H9 (cell line): ENCODE data around the gene SLC16A2. TPM values are rescaled to one million over a fixed set of nuclear protein-coding genes. Genes with fewer than 3 reads are reported as not detected.

Experiments
- DNase-seq: peaks from one replicate; pipeline ENCODE4 v3.0.0-alpha.2; 2017
- H2AFZ ChIP-seq: one replicate; pipeline ENCODE4 v1.6.1; 2013; ENCODE audit warnings: mild to moderate bottlenecking, low read length, control low read depth, moderate library complexity
- H2AK5ac ChIP-seq: 2 replicates; pipeline ENCODE4 v1.6.1; 2013; ENCODE audit warnings: low read length, control low read depth, mixed read lengths; ENCODE audit not compliant: insufficient read length
- H2BK120ac ChIP-seq: one replicate; pipeline ENCODE4 v1.6.1; 2013; ENCODE audit warnings: low read depth, mild to moderate bottlenecking, low read length, control low read depth, inconsistent platforms; ENCODE audit not compliant: poor library complexity, severe bottlenecking
- H2BK12ac ChIP-seq: 2 replicates; pipeline ENCODE4 v1.6.1; 2013; ENCODE audit warnings: low read length, control low read depth, mixed read lengths, low read depth; ENCODE audit not compliant: insufficient read length
- H2BK15ac ChIP-seq: 2 replicates; pipeline ENCODE4 v1.6.1; 2013; ENCODE audit warnings: low read depth, low read length, control low read depth
- H2BK20ac ChIP-seq: one replicate; pipeline ENCODE4 v1.6.1; 2013; ENCODE audit warnings: low read depth, mild to moderate bottlenecking, low read length, control low read depth, inconsistent platforms; ENCODE audit not compliant: poor library complexity, severe bottlenecking
- H2BK5ac ChIP-seq: 2 replicates; pipeline ENCODE4 v1.6.1; 2013; ENCODE audit warnings: low read length, control low read depth, mixed read lengths; ENCODE audit not compliant: insufficient read length
- H3K14ac ChIP-seq: 2 replicates; pipeline ENCODE4 v1.6.1; 2013; ENCODE audit warnings: low read length, control low read depth; ENCODE audit not compliant: insufficient read depth
- H3K18ac ChIP-seq: 2 replicates; pipeline ENCODE4 v1.6.1; 2013; ENCODE audit warnings: low read depth, mild to moderate bottlenecking, mixed read lengths, low read length, control low read depth; ENCODE audit not compliant: insufficient read length
- H3K23ac ChIP-seq: 2 replicates; pipeline ENCODE4 v1.6.1; 2013; ENCODE audit warnings: low read length, control low read depth, mixed read lengths, low read depth; ENCODE audit not compliant: insufficient read length
- H3K23me2 ChIP-seq: 2 replicates; pipeline ENCODE4 v1.6.1; 2013; ENCODE audit warnings: low read depth, mild to moderate bottlenecking, mixed read lengths, low read length, control low read depth; ENCODE audit not compliant: insufficient read length, poor library complexity, severe bottlenecking
- H3K27ac ChIP-seq: 2 replicates; pipeline ENCODE4 v1.5.1; 2013; ENCODE audit warnings: low read length, control low read depth, mixed read lengths, low read depth; ENCODE audit not compliant: insufficient read length
- H3K27me3 ChIP-seq: 2 replicates; pipeline ENCODE4 v1.6.1; 2013; ENCODE audit warnings: low read length, control low read depth, inconsistent platforms; ENCODE audit not compliant: insufficient read depth
- H3K4ac ChIP-seq: 2 replicates; pipeline ENCODE4 v1.6.1; 2013; ENCODE audit warnings: low read depth, mild to moderate bottlenecking, control low read depth, inconsistent platforms, low read length, moderate library complexity
- H3K4me1 ChIP-seq: 2 replicates; pipeline ENCODE4 v1.6.1; 2013; ENCODE audit warnings: low read length, control low read depth, inconsistent platforms; ENCODE audit not compliant: insufficient read depth
- H3K4me2 ChIP-seq: 2 replicates; pipeline ENCODE4 v1.6.1; 2013; ENCODE audit warnings: low read length, control low read depth, mixed read lengths; ENCODE audit not compliant: insufficient read length, insufficient read depth
- H3K56ac ChIP-seq: 2 replicates; pipeline ENCODE4 v1.6.1; 2013; ENCODE audit warnings: low read depth, mild to moderate bottlenecking, mixed read lengths, low read length, control low read depth; ENCODE audit not compliant: insufficient read length
- H3K79me1 ChIP-seq: 2 replicates; pipeline ENCODE4 v1.6.1; 2013; ENCODE audit warnings: low read depth, mild to moderate bottlenecking, moderate library complexity, low read length, control low read depth, inconsistent platforms; ENCODE audit not compliant: insufficient read depth, poor library complexity, severe bottlenecking
- H3K79me2 ChIP-seq: 2 replicates; pipeline ENCODE4 v1.6.1; 2013; ENCODE audit warnings: low read length, control low read depth, inconsistent platforms; ENCODE audit not compliant: insufficient read depth
- H3K9ac ChIP-seq: 2 replicates; pipeline ENCODE4 v1.6.1; 2013; ENCODE audit warnings: low read length, control low read depth, mixed read lengths; ENCODE audit not compliant: insufficient read length; ENCODE audit errors: extremely low read depth
- H3K9me3 ChIP-seq: one replicate; pipeline ENCODE4 v1.6.1; 2013; ENCODE audit warnings: low read depth, low read length, inconsistent platforms; ENCODE audit not compliant: control insufficient read depth
- H3T11ph ChIP-seq: one replicate; pipeline ENCODE4 v1.6.1; 2013; ENCODE audit warnings: mild to moderate bottlenecking, low read length, control low read depth, inconsistent platforms
- H4K20me1 ChIP-seq: one replicate; pipeline ENCODE4 v1.6.1; 2013; ENCODE audit not compliant: control insufficient read depth, insufficient read length, insufficient read depth
- H4K5ac ChIP-seq: 2 replicates; pipeline ENCODE4 v1.6.1; 2013; ENCODE audit warnings: low read depth, mild to moderate bottlenecking, mixed read lengths, low read length, control low read depth; ENCODE audit not compliant: insufficient read length
- H4K8ac ChIP-seq: replicated peaks from 2 replicates; pipeline ENCODE4 v1.6.1; 2013; ENCODE audit warnings: low read length, control low read depth, mixed read lengths, low read depth; ENCODE audit not compliant: insufficient read length
- H4K91ac ChIP-seq: 2 replicates; pipeline ENCODE4 v1.6.1; 2013; ENCODE audit warnings: low read depth, mild to moderate bottlenecking, moderate library complexity, mixed read lengths, low read length, control low read depth; ENCODE audit not compliant: insufficient read length
- H3K27ac Mint-ChIP-seq, 3 experiments: 2 replicates in 2 of 3; 3 replicates in 1 of 3; pipeline ENCODE4 v1.8.0; 2020 to 2021; ENCODE audit warnings: mixed read lengths in 3 of 3, mild to moderate bottlenecking in 1 of 3, moderate library complexity in 1 of 3
- H3K27me3 Mint-ChIP-seq: 2 replicates; pipeline ENCODE4 v1.8.0; 2021; ENCODE audit warnings: low read depth, mild to moderate bottlenecking, moderate library complexity, mixed read lengths
- H3K36me3 Mint-ChIP-seq, 3 experiments: 2 replicates in 2 of 3; 3 replicates in 1 of 3; pipeline ENCODE4 v1.8.0; 2020 to 2021; ENCODE audit warnings: low read depth in 3 of 3, mixed read lengths in 3 of 3; ENCODE audit not compliant: insufficient read depth in 1 of 3
- H3K4me1 Mint-ChIP-seq, 2 experiments: 2 replicates each; pipeline ENCODE4 v1.8.0; 2020; ENCODE audit warnings: mixed read lengths in 2 of 2
- H3K4me3 Mint-ChIP-seq, 2 experiments: 2 replicates in 1 of 2; 3 replicates in 1 of 2; pipeline ENCODE4 v1.8.0; 2020 to 2021; ENCODE audit warnings: mild to moderate bottlenecking in 2 of 2, mixed read lengths in 2 of 2, moderate library complexity in 1 of 2
- H3K9me3 Mint-ChIP-seq, 2 experiments: 2 replicates in 1 of 2; 3 replicates in 1 of 2; pipeline ENCODE4 v1.8.0; 2020; ENCODE audit warnings: mild to moderate bottlenecking in 2 of 2, mixed read lengths in 2 of 2, moderate library complexity in 1 of 2
- CTCF ChIP-seq: fragments of 200-600 bp; sonication (generic); conservative IDR thresholded peaks from 3 replicates; pipeline ENCODE4 v1.8.0; 2021; ENCODE audit warnings: antibody characterized with exemption, mild to moderate bottlenecking
- WGBS: extraction: QIAGEN DNeasy Blood & Tissue Kit; methylation state at CpG from one replicate; pipeline ENCODE4 v1.1.7; 2013; ENCODE audit warnings: missing lambda C conversion rate, low lambda C conversion rate, mixed read lengths; ENCODE audit not compliant: insufficient read length; ENCODE audit errors: extremely low coverage; 5-methylcytosine and 5-hydroxymethylcytosine counted together
- total RNA-seq: library from RNA; stranded (reverse); gene quantifications from 2 replicates; pipeline ENCODE4 v1.2.1, GENCODE V29; 2021

Gene SLC16A2
- total RNA-seq, 1 experiment from 2014 or later = 17.1 TPM

- Histone ChIP-seq H2AK5ac (no peak overlapping the region), H3K27ac (no peak overlapping the region), H3K79me1 (no peaks in the 10 kb centered on the region), H2BK20ac (no peak overlapping the region), H4K8ac (no peak overlapping the region), H2BK5ac (no peak overlapping the region), H3K56ac (no peak overlapping the region), H3K9ac (no peak overlapping the region), H3K23ac (no peak overlapping the region), H3K4me2 (no peak overlapping the region), H3K4me1 (no peaks in the 10 kb centered on the region), H2BK12ac (no peak overlapping the region), H3K18ac (no peak overlapping the region), H3K9me3 (no peaks in the 10 kb centered on the region), H4K5ac (no peak overlapping the region), H3K23me2 (no peaks in the 10 kb centered on the region), H3K14ac (no peak overlapping the region), H3K27me3 (no peaks in the 10 kb centered on the region), H2BK15ac (no peak overlapping the region), H2BK120ac (no peak overlapping the region), H2AFZ (no peak overlapping the region), H4K91ac (no peak overlapping the region), H3K79me2 (no peaks in the 10 kb centered on the region), H3T11ph (no peak overlapping the region), H3K4ac (no peak overlapping the region), H4K20me1 (no peaks in the 10 kb centered on the region)
- no peak overlapping the region; a peak in 1 of 5 replicates for H3K4me3 Mint-ChIP-seq
- WGBS = no CpG with 5 or more reads among the region's 5 CpGs
- peaks cover 11 to 24% of the 10 kb centered on the region in 2 experiments for H3K9me3 Mint-ChIP-seq
- TF ChIP-seq CTCF = no peak
- no peak for DNase-seq
- H3K36me3 Mint-ChIP-seq = no peaks in the 10 kb centered on the region
- H3K4me1 Mint-ChIP-seq = peaks cover 2% of the 10 kb centered on the region in 2 experiments; a peak in 1 of 4 replicates
- no peaks in the 10 kb centered on the region for H3K27me3 Mint-ChIP-seq
- no peak overlapping the region for H3K27ac Mint-ChIP-seq
Observed at GRCh38 chrX:74448669-74449068, 27.4 kb downstream of the SLC16A2 start.
